ENCODE data around the gene CITED2. TPM values are rescaled to one million over a fixed set of nuclear protein-coding genes. Genes with fewer than 3 reads are reported as not detected.

The CITED2 gene
- total and polyA plus RNA-seq, 2 of the 8 experiments (the other 6 are each of a cell fraction or from before 2014, with no cell fraction given), result 89.1 to 115 TPM

DNA sequence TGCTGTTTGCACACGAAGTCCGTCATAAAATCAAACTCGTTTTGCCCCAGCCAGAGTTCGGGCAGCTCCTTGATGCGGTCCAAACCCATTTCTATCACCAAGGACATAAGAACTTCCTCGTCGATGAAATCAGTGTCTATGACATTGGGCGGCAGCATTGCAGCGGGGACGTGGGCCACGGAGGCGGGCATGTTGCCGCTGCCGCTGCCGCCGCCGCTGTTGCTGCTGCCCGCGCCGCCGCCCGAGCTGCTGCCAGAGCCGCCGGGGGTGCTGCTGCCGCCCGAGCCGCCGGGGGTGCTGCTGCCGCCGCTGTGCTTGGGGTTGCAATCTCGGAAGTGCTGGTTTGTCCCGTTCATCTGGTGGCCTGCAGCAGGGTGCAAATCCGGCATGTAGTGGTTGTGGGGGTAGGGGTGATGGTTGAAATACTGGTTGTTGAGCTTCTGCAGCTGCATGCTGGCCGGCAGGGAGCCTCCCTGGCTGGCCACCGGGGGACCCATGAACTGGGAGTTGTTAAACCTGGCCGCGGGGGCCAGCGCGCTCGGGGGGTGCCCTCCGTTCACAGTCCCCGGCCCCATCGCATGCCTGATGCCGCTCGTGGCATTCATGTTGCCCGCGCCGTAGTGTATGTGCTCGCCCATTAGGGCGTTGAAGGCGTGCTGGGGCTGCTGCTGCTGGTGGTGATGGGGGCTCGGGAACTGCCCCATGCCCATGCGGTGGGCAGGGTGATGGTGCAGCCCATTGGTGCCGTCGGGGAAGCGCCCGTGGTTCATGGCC lies 1.1 kb downstream of the CITED2 start (continued):
- no peak for TF ChIP-seq RFX5 (IDR thresholded peaks at IDR 0.05; ENCODE audit: borderline replicate concordance, low read depth, low read length)
- TF ChIP-seq BRCA1 (IDR thresholded peaks at IDR 0.05; ENCODE audit: low read depth, low read length), result no peak
- TF ChIP-seq, protein P1, sequence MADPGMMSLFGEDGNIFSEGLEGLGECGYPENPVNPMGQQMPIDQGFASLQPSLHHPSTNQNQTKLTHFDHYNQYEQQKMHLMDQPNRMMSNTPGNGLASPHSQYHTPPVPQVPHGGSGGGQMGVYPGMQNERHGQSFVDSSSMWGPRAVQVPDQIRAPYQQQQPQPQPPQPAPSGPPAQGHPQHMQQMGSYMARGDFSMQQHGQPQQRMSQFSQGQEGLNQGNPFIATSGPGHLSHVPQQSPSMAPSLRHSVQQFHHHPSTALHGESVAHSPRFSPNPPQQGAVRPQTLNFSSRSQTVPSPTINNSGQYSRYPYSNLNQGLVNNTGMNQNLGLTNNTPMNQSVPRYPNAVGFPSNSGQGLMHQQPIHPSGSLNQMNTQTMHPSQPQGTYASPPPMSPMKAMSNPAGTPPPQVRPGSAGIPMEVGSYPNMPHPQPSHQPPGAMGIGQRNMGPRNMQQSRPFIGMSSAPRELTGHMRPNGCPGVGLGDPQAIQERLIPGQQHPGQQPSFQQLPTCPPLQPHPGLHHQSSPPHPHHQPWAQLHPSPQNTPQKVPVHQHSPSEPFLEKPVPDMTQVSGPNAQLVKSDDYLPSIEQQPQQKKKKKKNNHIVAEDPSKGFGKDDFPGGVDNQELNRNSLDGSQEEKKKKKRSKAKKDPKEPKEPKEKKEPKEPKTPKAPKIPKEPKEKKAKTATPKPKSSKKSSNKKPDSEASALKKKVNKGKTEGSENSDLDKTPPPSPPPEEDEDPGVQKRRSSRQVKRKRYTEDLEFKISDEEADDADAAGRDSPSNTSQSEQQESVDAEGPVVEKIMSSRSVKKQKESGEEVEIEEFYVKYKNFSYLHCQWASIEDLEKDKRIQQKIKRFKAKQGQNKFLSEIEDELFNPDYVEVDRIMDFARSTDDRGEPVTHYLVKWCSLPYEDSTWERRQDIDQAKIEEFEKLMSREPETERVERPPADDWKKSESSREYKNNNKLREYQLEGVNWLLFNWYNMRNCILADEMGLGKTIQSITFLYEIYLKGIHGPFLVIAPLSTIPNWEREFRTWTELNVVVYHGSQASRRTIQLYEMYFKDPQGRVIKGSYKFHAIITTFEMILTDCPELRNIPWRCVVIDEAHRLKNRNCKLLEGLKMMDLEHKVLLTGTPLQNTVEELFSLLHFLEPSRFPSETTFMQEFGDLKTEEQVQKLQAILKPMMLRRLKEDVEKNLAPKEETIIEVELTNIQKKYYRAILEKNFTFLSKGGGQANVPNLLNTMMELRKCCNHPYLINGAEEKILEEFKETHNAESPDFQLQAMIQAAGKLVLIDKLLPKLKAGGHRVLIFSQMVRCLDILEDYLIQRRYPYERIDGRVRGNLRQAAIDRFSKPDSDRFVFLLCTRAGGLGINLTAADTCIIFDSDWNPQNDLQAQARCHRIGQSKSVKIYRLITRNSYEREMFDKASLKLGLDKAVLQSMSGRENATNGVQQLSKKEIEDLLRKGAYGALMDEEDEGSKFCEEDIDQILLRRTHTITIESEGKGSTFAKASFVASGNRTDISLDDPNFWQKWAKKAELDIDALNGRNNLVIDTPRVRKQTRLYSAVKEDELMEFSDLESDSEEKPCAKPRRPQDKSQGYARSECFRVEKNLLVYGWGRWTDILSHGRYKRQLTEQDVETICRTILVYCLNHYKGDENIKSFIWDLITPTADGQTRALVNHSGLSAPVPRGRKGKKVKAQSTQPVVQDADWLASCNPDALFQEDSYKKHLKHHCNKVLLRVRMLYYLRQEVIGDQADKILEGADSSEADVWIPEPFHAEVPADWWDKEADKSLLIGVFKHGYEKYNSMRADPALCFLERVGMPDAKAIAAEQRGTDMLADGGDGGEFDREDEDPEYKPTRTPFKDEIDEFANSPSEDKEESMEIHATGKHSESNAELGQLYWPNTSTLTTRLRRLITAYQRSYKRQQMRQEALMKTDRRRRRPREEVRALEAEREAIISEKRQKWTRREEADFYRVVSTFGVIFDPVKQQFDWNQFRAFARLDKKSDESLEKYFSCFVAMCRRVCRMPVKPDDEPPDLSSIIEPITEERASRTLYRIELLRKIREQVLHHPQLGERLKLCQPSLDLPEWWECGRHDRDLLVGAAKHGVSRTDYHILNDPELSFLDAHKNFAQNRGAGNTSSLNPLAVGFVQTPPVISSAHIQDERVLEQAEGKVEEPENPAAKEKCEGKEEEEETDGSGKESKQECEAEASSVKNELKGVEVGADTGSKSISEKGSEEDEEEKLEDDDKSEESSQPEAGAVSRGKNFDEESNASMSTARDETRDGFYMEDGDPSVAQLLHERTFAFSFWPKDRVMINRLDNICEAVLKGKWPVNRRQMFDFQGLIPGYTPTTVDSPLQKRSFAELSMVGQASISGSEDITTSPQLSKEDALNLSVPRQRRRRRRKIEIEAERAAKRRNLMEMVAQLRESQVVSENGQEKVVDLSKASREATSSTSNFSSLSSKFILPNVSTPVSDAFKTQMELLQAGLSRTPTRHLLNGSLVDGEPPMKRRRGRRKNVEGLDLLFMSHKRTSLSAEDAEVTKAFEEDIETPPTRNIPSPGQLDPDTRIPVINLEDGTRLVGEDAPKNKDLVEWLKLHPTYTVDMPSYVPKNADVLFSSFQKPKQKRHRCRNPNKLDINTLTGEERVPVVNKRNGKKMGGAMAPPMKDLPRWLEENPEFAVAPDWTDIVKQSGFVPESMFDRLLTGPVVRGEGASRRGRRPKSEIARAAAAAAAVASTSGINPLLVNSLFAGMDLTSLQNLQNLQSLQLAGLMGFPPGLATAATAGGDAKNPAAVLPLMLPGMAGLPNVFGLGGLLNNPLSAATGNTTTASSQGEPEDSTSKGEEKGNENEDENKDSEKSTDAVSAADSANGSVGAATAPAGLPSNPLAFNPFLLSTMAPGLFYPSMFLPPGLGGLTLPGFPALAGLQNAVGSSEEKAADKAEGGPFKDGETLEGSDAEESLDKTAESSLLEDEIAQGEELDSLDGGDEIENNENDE (IDR thresholded peaks at IDR 0.05; ENCODE audit: insufficient replicate concordance, low read length), result no peak
- no peak for TF ChIP-seq GABPA (IDR thresholded peaks at IDR 0.05; ENCODE audit: borderline replicate concordance, insufficient read depth, low read length)
- TF ChIP-seq POLR2A (IDR thresholded peaks at IDR 0.05; ENCODE audit: control extremely low read depth in 1 of 2, low read depth in 2 of 2, low read length in 2 of 2), result no peak
- TF ChIP-seq, protein P2, sequence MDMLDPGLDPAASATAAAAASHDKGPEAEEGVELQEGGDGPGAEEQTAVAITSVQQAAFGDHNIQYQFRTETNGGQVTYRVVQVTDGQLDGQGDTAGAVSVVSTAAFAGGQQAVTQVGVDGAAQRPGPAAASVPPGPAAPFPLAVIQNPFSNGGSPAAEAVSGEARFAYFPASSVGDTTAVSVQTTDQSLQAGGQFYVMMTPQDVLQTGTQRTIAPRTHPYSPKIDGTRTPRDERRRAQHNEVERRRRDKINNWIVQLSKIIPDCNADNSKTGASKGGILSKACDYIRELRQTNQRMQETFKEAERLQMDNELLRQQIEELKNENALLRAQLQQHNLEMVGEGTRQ (IDR thresholded peaks at IDR 0.05; ENCODE audit: low read length), result no peak
- TF ChIP-seq BCL11A (IDR thresholded peaks at IDR 0.05; ENCODE audit: low read depth in 2 of 2, low read length in 2 of 2), result no peak
- TF ChIP-seq RAD21 (IDR thresholded peaks at IDR 0.05 in 1 of 2, conservative IDR thresholded peaks at IDR 0.05 in 1 of 2; ENCODE audit: low read depth in 2 of 2, low read length in 2 of 2), result peak; percentile 24 to 31; a peak in 3 of 4 replicates
- TF ChIP-seq CBX8 (IDR thresholded peaks at IDR 0.05; ENCODE audit: borderline replicate concordance, low read depth, low read length), result no peak
